B cell (primary cell): Measurements from ENCODE around the gene PGAP6.

Experiments
- CTCF ChIP-seq: fragments of 200-600 bp; IDR thresholded peaks from one replicate; pipeline ENCODE4 v1.8.0; 2022; ENCODE audit warnings: antibody characterized with exemption, mild to moderate bottlenecking
- EZH2 ChIP-seq: IDR thresholded peaks from 2 replicates; pipeline ENCODE4 v1.6.1; 2012; ENCODE audit warnings: borderline replicate concordance, low read depth, mild to moderate bottlenecking, moderate library complexity, low read length; ENCODE audit not compliant: insufficient read depth, poor library complexity, severe bottlenecking

GRCh38 chr16:405548-406506 is 24.0 kb upstream of the PGAP6 start:
- TF ChIP-seq EZH2 (no peak), CTCF (no peak)
